Measurements from ENCODE around the gene C1orf198.

Gene C1orf198

DNA sequence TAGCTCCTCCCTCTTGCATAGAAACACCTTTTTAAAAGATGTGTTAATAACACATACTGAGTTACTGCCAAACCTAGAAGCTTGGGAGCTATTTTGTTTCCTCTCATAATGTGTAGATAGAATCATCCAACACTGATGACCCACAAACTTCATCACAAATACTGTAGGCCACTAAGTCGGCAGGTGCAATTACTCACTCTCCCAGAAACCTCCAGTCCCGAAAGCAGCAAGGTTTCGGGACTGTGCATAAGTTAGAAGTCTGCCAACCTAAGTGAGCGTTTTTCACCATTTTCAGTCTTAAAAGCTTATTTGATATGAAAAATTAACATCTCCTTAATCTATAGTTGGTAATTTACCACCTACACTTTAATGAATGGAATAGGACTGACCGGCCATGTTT lies 32.0 kb downstream of the C1orf198 start:
- no peak for DNase-seq

DNA sequence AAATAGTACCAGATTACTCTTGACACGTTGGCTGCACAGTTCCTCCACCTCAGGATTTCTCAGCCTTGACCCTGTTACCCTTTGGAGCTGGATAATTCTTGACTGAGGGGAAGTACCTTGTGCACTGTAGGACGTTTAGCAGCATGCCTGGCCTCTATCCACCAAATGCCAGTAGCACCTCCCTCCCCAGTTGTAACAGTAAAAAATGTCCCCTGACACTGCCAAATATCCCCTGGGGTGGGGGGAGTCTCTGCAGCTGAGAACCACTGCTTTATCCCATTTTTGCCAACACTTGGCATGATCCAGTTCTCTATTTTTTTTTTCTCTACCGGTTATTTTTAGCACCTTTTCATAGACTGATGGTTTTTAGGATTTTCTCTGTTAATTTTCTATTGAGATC lies 34.0 kb downstream of the C1orf198 start:
- DNase-seq, result no peak

DNA sequence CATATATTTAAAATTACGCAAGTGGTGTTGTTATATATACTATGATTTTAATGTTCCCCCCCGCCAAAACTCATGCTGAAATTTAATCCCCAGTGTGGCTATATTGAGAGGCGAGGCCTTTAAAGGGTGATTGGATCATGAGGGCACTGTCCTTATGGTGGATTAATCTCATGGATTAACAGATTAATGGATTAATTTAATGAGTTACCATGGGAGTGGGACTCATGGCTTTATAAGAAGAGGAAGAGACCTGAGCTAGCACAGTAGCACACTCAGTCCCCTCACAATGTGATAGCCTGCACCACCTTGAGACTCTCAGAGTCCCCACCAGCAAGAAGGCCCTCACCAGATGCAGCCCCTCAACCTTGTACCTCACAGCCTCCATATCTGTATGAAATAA lies 34.8 kb downstream of the C1orf198 start:
- DNase-seq, result no peak

DNA sequence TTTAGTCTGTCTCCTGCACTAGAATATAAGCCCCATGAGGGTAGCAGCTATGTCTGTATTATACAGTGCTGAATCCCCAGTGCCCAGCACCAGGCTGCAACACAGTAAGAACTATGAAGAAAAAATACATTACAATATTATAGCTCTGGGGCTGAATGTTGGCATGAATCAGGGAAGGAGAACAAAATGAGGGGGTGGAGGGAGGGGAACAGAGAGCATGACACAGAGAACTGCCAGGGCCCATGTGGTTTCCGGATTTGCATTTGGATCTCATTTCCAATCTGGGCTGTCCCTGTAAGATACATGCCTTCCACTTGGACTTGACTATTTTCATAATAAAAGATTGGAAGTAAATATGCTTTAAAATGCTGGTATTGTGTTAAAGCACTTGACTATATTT lies 35.8 kb downstream of the C1orf198 start:
- DNase-seq, result no peak

DNA sequence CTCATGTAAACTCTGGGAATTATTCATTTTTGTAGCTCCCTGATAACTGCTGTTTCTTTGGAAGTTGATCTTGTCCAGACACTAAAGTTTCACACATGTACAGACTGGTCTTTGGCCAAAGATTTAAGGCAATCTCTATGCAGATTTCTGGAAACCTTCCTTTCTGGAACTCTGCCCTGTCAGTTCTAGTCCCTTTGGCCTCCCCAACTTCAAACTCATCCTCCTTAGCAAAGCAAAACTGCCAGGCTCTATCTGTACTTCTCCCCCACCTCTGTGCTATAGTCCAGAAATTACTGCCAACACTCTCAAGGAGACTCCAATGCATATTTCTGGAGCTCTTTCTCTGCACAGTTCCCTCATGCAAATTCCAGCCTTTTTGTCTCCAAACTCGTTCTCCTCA lies 36.5 kb downstream of the C1orf198 start:
- DNase-seq, result no peak

DNA sequence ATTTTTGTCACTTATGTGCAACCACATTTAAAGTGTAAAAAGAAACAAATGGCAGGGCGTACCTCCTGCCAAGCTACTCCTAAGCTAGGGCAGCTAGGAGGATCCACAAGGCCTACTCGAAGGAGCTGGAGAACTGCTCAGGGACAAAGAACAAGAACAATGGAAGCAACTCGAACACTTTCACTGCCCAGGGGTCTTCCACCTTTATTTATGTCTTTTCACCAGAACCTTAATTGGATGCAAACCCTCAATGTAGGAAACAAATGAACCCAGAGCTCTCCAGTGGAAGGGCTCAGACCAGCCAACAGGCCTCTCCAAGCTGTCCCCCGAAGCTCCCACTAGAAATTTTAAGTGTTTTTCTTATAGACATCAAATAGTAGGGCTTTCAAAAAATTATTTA lies 39.9 kb downstream of the C1orf198 start:
- no peak for DNase-seq

DNA sequence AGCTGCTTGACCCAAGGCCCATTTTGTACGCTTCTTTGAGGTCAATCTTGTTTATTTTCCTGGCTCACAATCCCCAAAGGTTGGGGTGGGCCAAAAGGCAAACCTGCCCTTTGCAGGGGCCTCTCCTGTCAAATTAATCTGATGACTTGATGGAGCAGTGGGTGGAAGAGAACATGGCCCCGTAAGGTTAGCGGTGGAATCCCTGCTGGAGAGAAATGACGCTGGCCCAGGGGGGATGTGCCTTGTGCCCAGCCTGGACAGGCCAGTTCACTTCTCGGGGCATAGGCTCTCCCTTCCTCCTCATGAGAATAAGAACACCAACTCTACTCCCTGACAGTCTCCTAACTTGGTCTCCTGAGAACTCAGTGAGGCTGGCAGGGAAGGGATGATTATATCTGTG lies 40.5 kb downstream of the C1orf198 start:
- DNase-seq, result no peak

DNA sequence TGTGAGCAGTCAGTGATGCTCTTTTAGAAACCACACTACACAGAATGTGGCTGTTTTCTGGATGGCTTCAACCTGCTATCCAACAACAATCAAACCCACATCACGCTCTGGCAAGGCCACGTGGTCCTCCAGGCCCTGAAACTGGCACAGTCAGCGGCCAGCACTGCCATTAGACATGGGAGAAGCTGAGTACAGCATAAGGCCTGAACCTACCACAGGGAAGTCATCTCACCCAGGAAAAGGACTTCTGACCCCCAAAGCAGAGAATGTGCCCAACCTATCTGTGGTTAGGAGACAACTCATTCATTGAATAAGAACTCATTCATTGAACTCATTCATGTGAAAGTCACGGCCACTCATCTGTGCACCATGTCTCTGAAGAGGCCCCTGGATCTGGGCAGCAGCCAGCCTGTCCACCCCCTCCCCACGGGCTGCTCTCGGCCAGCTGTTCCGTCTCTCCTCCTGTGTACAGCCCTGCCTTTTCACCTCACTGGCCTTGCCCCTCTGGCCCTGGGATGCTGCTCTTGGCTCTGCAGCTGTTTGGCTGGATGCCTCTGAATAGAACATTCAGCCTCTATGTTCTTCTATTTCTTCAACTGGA lies 41.1 kb downstream of the C1orf198 start:
- DNase-seq, result peak; percentile 33

DNA sequence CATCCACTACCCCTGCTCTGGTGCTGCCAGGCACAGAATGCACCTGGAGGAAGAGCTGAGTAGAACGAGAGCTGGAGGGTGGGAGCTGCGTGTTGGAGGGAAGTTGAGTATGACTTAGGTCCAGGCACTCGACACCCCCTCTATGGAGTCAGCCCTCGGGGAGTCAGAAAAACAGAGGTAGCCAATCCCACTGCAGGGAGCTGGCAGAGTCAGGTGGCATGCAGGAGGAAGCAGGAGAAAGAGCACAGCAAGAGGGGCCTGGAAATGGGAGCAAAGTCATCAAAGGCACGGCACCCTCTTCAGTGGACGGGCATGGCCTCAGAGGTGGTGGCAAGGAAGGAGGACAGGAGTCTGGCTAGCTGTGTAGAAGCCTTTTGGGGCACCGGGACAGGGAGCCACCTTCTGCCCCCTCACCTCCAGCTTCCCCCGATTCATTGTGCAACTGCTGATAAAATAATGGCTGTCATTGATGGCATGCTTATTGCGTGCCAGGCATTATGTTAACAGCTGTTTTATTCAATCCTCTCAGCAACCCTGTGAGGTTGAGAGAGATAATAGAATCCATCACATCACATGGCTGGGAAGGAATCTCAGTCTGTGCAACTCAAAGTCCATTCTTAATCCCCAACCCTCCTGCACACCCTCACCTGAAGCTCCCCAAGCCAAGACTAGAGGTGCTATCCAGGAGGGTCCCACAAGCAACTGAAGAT lies 42.0 kb downstream of the C1orf198 start:
- DNase-seq, result no peak

DNA sequence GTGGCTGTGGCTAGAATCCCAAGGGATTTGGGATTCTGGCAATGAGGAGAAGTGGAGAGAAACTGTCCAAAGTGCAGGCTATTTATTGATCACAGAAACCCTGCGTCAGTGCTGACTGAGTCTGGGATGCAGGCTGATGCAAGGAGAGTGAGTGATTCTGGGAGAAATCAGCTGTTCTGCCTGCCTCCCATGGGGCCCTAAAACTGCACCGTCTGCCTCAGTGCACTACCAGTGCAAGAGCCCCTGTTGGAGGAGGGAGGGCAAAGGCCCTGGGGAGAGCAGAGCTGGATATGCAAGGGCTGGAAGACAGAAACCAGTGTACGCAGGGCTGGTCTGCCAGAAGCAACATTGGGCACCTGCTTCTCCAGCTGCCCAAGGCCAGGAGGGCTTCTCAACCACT lies 42.6 kb downstream of the C1orf198 start:
- DNase-seq, result no peak

DNA sequence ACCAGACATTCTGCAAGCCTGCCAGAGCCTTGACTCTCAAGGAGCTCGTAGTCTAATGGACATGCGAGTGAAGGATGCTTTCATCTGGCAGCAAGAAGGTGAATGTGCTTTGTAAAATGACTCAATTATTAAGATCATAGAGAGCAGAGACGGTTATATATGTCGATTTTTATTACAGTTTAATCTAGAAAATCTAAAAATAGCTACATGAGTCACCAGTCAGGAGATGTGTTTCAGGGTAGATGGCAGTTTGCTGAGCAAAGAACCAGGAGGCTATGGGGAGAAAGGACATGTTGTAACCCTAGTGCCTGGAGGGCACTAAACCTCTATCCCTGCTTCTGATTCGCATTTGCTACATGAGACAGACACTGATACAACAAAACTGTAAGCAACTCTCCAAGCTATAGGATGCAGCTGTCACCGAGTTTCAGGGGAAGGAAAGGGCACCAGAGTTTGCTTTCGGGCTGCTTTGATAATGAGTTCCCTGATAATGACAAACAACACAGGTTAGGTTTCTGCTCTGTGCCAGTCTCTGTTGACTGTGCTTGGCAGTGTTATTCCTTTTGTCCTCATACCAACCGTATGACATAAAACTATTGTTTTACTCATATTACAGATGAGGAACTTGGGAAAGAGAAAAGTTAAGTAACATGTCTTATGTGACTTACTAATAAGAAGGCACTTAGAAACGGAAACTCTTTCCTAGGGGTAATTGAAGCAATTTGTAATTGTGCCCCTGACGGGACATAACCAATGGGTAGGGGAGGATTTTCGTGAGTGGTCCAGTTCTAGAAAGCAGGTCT lies 43.2 kb downstream of the C1orf198 start:
- DNase-seq, result no peak

DNA sequence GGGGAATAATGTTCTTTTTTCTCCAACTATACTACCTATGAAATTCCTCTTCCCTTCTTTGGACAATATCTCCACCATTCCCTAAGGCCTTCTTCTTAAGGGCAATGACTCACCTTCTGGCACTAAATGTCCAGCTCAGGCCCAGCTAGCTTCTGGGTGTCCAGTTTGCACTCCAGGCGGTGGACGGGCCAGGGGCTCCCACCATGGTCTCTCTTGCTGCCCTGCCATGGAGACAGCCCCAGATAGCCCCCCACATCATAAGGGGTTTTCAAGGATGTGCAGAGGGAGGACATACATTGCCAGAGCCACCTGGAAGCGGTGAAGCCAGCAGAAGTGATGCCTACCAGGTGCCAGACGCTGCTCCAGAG lies 43.8 kb downstream of the C1orf198 start:
- DNase-seq, result no peak

DNA sequence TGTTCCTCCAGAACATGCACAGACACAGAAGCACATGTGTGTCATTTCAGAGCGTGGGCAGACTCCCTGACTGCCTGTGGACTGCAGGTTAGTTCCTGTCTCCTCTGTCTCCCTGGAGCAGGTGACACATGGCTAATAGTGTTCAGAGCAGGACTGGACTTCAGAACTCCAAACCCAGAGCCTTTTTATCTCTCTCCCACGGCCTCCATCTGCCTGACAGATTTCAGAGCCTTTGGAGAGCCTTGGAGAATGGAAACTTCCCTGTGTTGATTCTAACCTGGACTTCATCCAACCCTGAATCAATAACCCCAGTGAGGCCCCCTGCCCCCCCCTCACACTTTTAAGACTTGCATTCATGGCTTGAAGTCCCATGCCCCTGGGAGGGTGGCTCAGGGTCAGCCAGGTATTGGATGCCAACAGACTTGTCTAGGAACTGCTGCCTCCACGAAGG lies 44.4 kb downstream of the C1orf198 start:
- no peak for DNase-seq

DNA sequence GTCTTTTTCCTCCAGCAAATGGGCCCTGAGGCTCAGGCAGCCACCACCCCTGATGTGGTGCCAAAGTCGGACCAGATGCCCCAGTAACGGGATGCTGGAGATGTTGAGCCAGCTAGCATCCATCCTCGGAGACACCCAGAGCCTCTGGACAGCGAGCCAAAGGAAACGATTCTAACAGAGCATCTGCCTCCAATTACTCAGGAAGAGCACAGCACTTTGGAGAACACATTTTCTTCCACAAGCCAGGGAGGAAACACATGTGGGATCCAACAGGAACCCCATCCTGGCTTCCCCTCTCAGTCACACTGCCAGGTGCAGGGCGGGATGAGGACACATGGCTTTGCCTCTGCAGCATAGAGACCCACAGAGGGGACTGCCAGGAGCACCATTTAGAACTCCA lies 44.9 kb downstream of the C1orf198 start:
- no peak for DNase-seq

DNA sequence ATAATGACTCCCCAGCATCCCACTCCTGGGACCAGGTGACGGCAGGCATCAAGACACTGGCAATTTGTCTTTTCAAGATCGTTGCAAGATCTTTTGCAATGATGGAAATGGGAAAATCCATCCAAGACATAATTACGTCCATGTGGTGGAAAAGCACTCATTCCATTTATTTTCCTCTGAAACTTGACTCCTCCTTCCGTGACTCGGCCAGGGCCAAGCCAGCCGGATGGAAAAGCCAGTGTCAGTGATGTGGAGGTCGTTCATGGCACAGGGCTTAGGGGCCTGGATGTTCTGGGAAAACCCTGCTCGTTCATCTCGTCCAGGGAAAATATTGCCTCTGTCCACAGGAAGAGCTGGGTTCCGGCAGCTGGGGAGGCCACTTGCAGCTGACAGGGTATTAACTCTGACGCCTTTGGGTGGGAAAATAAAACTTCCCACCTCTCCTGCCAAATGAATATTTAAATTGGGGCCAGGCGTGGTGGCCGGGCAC lies 46.2 kb downstream of the C1orf198 start:
- no peak for DNase-seq

DNA sequence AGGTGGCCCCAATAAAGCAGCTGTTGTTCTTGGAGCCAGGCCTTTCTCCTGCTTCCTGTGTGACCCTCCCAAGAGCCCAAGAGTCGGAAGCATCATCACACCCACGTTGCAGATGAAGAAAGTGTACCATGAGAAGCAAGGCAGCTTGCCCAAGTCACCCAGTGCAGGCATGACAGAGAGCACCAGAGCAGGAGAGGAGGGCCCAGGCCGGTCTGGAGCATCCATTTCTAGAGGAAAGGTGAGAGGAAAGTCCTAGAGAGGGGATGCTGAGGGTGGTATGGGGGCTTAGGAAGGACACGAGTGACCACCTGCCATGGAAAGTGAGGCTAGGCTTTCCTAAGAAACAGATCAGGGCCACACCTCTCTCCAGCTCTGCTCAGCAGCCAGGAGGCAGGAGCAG lies 47.0 kb downstream of the C1orf198 start:
- DNase-seq, result no peak

DNA sequence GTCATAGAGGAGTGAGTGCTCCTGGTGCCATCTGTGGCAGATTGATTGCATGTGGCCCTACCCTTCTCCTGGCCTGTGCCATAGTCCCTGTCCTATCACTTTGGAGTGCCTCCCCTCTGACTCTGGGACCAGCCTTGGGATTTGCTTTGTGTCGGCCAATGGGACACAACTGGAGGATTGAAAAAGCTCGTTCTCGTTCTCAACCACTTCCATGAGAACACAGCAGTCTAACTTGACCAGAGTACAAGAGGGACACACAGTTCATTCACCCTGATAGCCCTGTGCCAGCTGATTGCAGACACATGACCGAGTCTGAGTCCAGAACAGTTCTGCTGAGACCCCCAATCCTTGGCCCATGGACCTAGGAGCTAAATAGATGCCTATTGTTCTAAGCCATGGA lies 47.8 kb downstream of the C1orf198 start:
- DNase-seq, result no peak

DNA sequence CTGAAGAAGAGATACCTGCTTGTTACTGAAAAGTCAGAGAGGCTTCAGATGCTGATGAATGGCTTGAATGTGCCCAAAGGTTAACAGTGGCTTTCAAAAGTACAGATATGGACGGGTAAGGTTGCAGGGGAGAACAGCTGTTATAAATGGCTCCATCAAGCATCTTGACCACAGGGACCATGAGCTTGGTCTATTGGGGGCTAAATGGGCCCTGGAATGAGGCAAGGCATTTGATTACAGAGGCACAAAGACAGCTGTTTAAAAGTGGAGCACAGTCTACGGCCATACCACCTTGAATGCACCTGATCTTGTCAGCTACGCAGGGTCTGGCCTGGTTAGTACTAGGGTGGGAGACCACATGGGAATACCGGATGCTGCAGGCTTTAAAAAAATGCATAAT lies 48.3 kb downstream of the C1orf198 start:
- DNase-seq, result no peak

DNA sequence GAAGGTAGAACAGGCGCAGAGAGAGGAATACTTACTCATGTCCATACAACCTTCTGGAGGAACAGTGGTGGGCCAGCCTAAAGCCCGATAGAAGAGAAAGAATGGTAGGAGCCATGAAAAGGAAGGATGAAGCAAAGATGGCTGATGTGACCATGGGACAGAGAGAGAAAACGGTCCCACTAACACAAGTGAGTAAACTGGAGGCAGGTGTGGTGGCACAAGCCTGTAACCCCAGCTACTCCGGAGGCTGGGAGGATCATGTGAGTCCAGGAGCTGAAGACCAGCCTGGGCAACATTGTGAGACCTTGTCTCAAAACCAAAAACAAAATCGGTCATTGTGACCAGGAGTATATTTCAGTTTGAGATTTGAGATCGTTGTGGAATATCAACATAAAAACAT lies 49.4 kb downstream of the C1orf198 start:
- DNase-seq, result no peak

DNA sequence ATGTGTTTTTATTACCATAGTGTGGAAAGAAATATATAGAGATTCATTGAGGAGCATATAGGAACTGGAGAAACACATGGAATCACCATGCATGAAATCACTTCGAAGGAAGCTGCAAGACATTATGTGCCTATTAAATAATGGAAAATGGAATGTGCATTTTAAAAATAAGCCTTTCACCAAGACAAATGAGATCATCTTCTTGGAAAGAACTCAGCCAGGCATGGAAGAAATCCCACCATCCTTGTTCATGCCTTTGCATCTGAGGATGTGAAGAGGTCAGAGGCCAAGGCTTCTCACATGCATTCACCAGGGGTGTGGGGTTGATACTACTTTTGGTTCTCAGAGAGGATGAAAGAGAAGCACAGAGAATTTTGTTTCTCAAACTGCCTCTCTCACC lies 50.0 kb downstream of the C1orf198 start:
- DNase-seq, result no peak

DNA sequence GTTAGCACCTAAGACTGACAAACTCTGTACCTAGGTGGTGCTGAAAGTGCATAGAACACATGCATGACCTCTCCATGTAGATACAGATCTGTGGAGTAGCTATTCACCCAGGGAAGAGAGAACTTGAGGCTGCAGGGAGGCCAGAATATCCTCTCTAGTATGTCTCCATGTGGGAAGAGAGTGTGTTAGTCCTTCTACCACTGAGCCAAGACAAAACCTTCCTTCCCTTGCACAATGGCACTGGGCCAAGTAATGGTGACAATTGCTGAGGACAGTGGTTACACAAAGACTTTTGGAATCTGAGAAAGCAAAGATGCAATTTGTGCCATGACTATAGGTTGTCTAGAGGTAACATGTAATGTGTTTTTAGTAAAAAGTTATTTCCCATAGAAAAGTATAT lies 52.3 kb downstream of the C1orf198 start:
- DNase-seq, result no peak

DNA sequence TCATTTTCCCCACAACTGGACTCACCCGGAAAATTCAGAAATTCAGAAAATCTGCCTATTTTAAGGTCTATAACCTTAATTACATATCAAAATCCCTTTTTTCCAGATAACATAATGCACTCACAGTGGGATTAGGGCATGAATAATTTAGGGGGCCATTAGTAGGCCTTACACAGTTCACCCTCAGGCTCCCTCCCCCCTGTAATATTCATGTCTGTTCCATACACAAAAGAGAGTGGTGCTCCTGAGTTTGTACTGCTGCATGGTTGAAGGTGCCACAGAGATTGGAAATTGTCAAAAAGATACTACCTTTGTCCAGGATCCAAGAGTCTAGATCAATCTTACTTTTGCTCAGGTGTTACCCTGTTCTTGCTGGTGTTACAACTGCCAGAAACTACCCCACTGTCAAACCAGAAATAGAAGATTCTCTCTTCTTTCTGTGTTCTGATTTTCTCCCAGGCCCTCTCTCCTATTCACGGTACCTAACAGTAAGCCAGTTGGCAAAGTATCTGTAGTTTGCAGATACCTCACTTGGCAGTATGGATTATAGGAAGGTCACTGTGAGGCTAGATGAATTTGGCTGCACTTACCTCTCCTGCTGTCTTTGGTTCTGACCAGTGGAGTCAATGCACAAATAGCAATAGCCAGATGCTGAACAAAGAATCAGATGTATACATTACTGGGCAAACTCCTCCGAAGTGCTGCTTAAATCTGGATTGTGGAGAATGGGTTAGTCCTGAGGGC lies 53.2 kb downstream of the C1orf198 start:
- no peak for DNase-seq

DNA sequence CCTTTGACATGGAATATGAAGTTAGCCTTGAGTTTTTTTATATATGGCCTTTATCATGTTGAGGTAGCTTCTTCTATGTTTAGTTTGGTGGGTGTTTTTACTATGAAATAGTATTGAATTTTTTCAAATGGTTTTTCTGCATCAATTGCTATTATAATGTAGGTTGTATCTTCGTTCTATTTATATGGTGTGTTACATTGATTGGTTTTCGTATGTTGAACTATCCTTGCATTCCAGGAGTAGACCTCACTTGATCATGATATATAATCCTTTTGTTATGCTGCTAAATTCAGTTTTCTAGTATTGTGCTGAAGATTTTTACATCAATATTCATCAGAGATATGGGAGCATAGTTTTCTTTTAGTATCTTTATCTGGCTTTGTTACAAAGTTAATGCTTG lies 55.8 kb downstream of the C1orf198 start:
- no peak for DNase-seq
